Heart left ventricle (tissue), 16 donors: Measurements from ENCODE around the gene SUSD6. TPM values are rescaled to one million over a fixed set of nuclear protein-coding genes. Genes with fewer than 3 reads are reported as not detected.
A peak's percentile ranks its signal among the peaks of the same experiment; 100 is the strongest.

ENCODE experiments used
- ATAC-seq, 4 donors: fragments of 200-7000 bp; cut with Tn5 transposase; one replicate each; pipeline ENCODE4 v1.9.1; 2020 to 2022; ENCODE audit warnings: moderate library complexity in 4 of 4, mild to moderate bottlenecking in 3 of 4, moderate number of reproducible peaks in 1 of 4
- DNase-seq, 5 donors: peaks; one replicate each; pipeline ENCODE4 v3.0.0-alpha.2; 2020
- H3K27ac ChIP-seq, 12 donors: fragments of 200-600 bp; sonication (generic) in 4 of 12; one replicate each; pipeline versions ENCODE4 v1.5.0 to v1.8.0; 2016 to 2022; ENCODE audit warnings: mild to moderate bottlenecking in 2 of 12
- H3K27me3 ChIP-seq, 9 donors: fragments of 200-600 bp; sonication (generic) in 2 of 9; one replicate each; pipeline versions ENCODE4 v1.5.1 to v1.8.0; 2016 to 2022; ENCODE audit warnings: mild to moderate bottlenecking in 3 of 9
- H3K36me3 ChIP-seq, 9 donors: fragments of 200-600 bp; sonication (generic) in 2 of 9; one replicate each; pipeline versions ENCODE4 v1.5.0 to v1.8.0; 2018 to 2022; ENCODE audit warnings: mild to moderate bottlenecking in 2 of 9
- H3K4me1 ChIP-seq, 12 donors: fragments of 200-600 bp; sonication (generic) in 4 of 12; one replicate each; pipeline versions ENCODE4 v1.5.0 to v1.8.0; 2016 to 2022; ENCODE audit warnings: mild to moderate bottlenecking in 3 of 12
- H3K4me3 ChIP-seq, 12 donors: fragments of 200-600 bp; sonication (generic) in 4 of 12; one replicate each; pipeline versions ENCODE4 v1.5.0 to v1.8.0; 2017 to 2022; ENCODE audit warnings: mild to moderate bottlenecking in 9 of 12, moderate library complexity in 4 of 12
- H3K9me3 ChIP-seq, 12 donors: fragments of 200-600 bp; sonication (generic) in 4 of 12; one replicate each; pipeline versions ENCODE4 v1.5.0 to v1.8.0; 2016 to 2022; ENCODE audit warnings: mild to moderate bottlenecking in 1 of 12
- CTCF ChIP-seq, 12 donors: fragments of 200-600 bp; sonication (generic) in 4 of 12; IDR thresholded peaks; one replicate each; pipeline versions ENCODE4 v1.5.0 to v1.8.0; 2018 to 2022; ENCODE audit warnings: antibody characterized with exemption in 12 of 12, mild to moderate bottlenecking in 5 of 12
- POLR2A ChIP-seq, 2 donors: fragments of 450-650 bp; IDR thresholded peaks; one replicate each; pipeline ENCODE4 v1.6.1; 2017; ENCODE audit warnings: antibody characterized with exemption in 2 of 2, mild to moderate bottlenecking in 2 of 2, moderate library complexity in 2 of 2
- WGBS, 4 donors: extraction: QIAGEN DNeasy Blood & Tissue Kit in 2 of 4; methylation state at CpG; one replicate each; pipeline versions ENCODE4 v1.1.5 to v1.1.7; 2013 to 2018; 5-methylcytosine and 5-hydroxymethylcytosine counted together
- intact Hi-C, 10 donors: fragments of 100-400 bp; cut with DNase I; formaldehyde crosslinking; loops; one replicate each; pipeline versions ENCODE4 v1.11.1 to v1.14.2; 2022
- polyA plus RNA-seq, 2 donors: library from polyadenylated mRNA; stranded (reverse); fragments of 200-250 nt; gene quantifications; one replicate each; pipeline ENCODE4 v1.2.3, GENCODE V29; 2013
- total RNA-seq, 9 donors: library from RNA; depleted of rRNA in 2 of 9; stranded (reverse); fragments of >200 nt in 2 of 9; fragmentation: NEBNext Ultra II Directional in 3 of 9; extraction: Animal tissue kit (Norgen Biotek cat#: 25700) in 3 of 9; gene quantifications; one replicate each; pipeline versions ENCODE4 v1.1.0 to v1.2.4, GENCODE V29; 2016 to 2023
- donor health status: ischemic (EF 13 %, LVEDD 7.1; RV severe dilation, severe dysfunction).
- donor health status: healthy with polysubstance abuse.
- donor health status: DM: no; HTN: yes; CAD: no.
- donor health status: DM: no; HTN: no; CAD: no.
- donor health status: ischemic (EF 25% LVEDD 6.9; RV normal size, moderate dysfunction).
- donor health status: ischemic (EF 25% LVEDD 5.7; RV mildly dilated, moderate dysfunction).
- donor health status: healthy.
- donor health status: DM: yes; HTN: yes; CAD: no.
- donor health status: ischemic (EF 35%, LVEDD 5.7; RV mildly dilated, moderate dysfunction).
- donor health status: nonischemic (EF 11% LVEDD 7.7; RV severe dilation, severe dysfunction).
- donor health status: DM: yes; HTN: yes; CAD: no.
- donor health status: PGD.
- donor health status: ischemic (EF 29% LVEDD 5.4; RV normal size, mild dysfunction).
- donor health status: nonischemic (EF 23%, LVEDD 6.1; RV moderate dilation, normal function).

Gene SUSD6
- total and polyA plus RNA-seq, 11 donors = 5.8 to 49.2 (median 24.5) TPM

GRCh38 chr14:69665631-69666030 lies 54.2 kb downstream of the SUSD6 start:
- ATAC-seq = peak in 1 of 4 donors; percentile 20
- Histone ChIP-seq H3K4me3 (no peak overlapping the region), H3K4me1 (peaks cover 36 to 100% (median 73%) of the 10 kb centered on the region in 12 donors), H3K9me3 (no peaks in the 10 kb centered on the region), H3K27me3 (no peaks in the 10 kb centered on the region), H3K27ac (peak overlapping the region in 11 of 12 donors; percentile 15 to 68 (median 57)), H3K36me3 (peaks cover 0 to 15% (median 0%) of the 10 kb centered on the region in 9 donors)
- TF ChIP-seq POLR2A (IDR thresholded peaks at IDR 0.05) (no peak), CTCF (IDR thresholded peaks at IDR 0.05) (no peak)
- intact Hi-C loops = loop anchor here in 4 of 10 donors (5.0 to 10.0 kb wide), 3 partner anchors 49 to 53 kb away; partner anchors contain the start of gene SUSD6 (in 3 of the 4)
- 48 to 65% (median 49%) methylated on average over 1 of the region's 1 CpG for WGBS, 4 donors
- no peak for DNase-seq

GRCh38 chr14:69666112-69666511 lies 54.7 kb downstream of the SUSD6 start:
- Histone ChIP-seq H3K36me3 (peaks cover 0 to 13% (median 0%) of the 10 kb centered on the region in 9 donors), H3K4me3 (no peak overlapping the region), H3K27me3 (no peaks in the 10 kb centered on the region), H3K4me1 (peaks cover 39 to 100% (median 75%) of the 10 kb centered on the region in 12 donors), H3K27ac (peak overlapping the region in 11 of 12 donors; percentile 15 to 68 (median 57)), H3K9me3 (no peaks in the 10 kb centered on the region)
- intact Hi-C loops = loop anchor here in 4 of 10 donors (5.0 to 10.0 kb wide), 3 partner anchors 49 to 54 kb away; partner anchors contain the start of gene SUSD6 (in 3 of the 4)
- WGBS, 4 donors = 39 to 48% (median 42%) methylated on average over 3 of the region's 3 CpGs
- ATAC-seq (peak in 1 of 4 donors; percentile 25), DNase-seq (no peak)
- no peak for TF ChIP-seq POLR2A (IDR thresholded peaks at IDR 0.05)

- peak in 1 of 5 donors; percentile 40 for DNase-seq
- peaks cover 42 to 100% (median 79%) of the 10 kb centered on the region in 12 donors for H3K4me1 ChIP-seq
- no peaks in the 10 kb centered on the region for H3K27me3 ChIP-seq
- peaks cover 0 to 9% (median 0%) of the 10 kb centered on the region in 9 donors for H3K36me3 ChIP-seq
- TF ChIP-seq POLR2A (IDR thresholded peaks at IDR 0.05) (no peak), CTCF (IDR thresholded peaks at IDR 0.05) (no peak)
- H3K9me3 ChIP-seq = no peaks in the 10 kb centered on the region
- no peak overlapping the region for H3K4me3 ChIP-seq
- ATAC-seq = peak in 2 of 4 donors; percentile 23 to 33
- peak overlapping the region in 11 of 12 donors; percentile 15 to 68 (median 57) for H3K27ac ChIP-seq
- 41 to 67% (median 52%) methylated on average over 2 of the region's 2 CpGs for WGBS, 4 donors
- intact Hi-C loops = loop anchor here in 4 of 10 donors (5.0 to 10.0 kb wide), 3 partner anchors 48 to 54 kb away; partner anchors contain the start of gene SUSD6 (in 3 of the 4)
Observed at GRCh38 chr14:69666690-69667211, 55.4 kb downstream of the SUSD6 start.

- WGBS, 4 donors = 63 to 78% (median 67%) methylated on average over 4 of the region's 4 CpGs
- Histone ChIP-seq H3K4me3 (no peak overlapping the region), H3K36me3 (no peaks in the 10 kb centered on the region), H3K4me1 (peaks cover 48 to 100% (median 83%) of the 10 kb centered on the region in 12 donors), H3K27ac (peak overlapping the region in 3 of 12 donors; percentile 11 to 66 (median 55)), H3K9me3 (no peaks in the 10 kb centered on the region), H3K27me3 (no peaks in the 10 kb centered on the region)
- TF ChIP-seq POLR2A (IDR thresholded peaks at IDR 0.05) (no peak), CTCF (IDR thresholded peaks at IDR 0.05) (no peak)
- ATAC-seq (no peak), DNase-seq (no peak)
- intact Hi-C loops = loop anchor here in 4 of 10 donors (5.0 to 10.0 kb wide), 3 partner anchors 47 to 56 kb away; partner anchors contain the start of gene SUSD6 (in 3 of the 4)
Observed at GRCh38 chr14:69667938-69668335, 56.5 kb downstream of the SUSD6 start.
